Fibroblast of lung (primary cell): ENCODE measurements around the gene LINS1.

ENCODE experiments used
- EZH2 ChIP-seq: IDR thresholded peaks from 2 replicates; pipeline ENCODE4 v1.5.1; 2012; ENCODE audit warnings: low read length, control low read depth, mild to moderate bottlenecking; ENCODE audit errors: missing control alignments
- TF ChIP-seq, protein P1 (sequence below), 2 donors: IDR thresholded peaks in 1 of 2; conservative IDR thresholded peaks in 1 of 2; 1 replicate in 1 of 2; 2 replicates in 1 of 2; pipeline ENCODE4 v1.5.1; 2011 to 2012; ENCODE audit warnings: low read length in 2 of 2, control low read depth in 1 of 2, inconsistent platforms in 1 of 2, low read depth in 1 of 2, mild to moderate bottlenecking in 1 of 2

DNA sequence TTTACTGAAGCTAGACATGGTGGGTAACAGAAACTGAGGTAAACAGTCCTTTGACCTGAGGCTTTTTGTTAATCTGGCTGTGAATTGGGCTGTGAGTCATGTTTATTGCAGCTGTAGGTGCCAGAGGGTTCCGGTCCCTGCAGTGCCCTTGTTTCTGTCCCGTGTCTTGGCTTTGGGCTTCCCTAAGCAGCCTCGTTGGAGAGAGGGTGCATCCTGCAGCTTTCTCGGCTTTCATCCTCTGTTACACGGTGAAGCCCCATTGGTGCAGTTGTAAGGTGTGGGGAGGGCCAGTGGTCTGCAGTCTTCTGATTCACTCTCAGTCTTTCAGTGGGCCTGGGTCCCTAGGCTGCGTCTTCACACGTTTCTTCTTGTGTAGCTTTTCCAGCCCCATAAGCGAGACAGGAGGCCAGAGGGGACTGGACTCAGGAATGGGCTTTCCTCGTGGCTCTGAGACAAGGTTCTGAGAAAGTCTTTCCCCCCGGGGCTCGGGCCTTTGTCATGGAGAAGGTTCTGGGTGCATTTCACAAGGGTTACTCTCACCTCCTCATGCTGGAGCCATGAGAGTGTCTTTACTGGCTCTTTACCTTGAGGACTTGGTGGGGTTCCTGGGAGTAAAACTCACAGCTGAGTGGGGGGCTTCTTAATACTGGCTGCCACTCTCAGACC lies 33.6 kb upstream of the LINS1 start:
- TF ChIP-seq, protein P1, sequence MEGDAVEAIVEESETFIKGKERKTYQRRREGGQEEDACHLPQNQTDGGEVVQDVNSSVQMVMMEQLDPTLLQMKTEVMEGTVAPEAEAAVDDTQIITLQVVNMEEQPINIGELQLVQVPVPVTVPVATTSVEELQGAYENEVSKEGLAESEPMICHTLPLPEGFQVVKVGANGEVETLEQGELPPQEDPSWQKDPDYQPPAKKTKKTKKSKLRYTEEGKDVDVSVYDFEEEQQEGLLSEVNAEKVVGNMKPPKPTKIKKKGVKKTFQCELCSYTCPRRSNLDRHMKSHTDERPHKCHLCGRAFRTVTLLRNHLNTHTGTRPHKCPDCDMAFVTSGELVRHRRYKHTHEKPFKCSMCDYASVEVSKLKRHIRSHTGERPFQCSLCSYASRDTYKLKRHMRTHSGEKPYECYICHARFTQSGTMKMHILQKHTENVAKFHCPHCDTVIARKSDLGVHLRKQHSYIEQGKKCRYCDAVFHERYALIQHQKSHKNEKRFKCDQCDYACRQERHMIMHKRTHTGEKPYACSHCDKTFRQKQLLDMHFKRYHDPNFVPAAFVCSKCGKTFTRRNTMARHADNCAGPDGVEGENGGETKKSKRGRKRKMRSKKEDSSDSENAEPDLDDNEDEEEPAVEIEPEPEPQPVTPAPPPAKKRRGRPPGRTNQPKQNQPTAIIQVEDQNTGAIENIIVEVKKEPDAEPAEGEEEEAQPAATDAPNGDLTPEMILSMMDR (conservative IDR thresholded peaks at IDR 0.05 in 1 of 2, IDR thresholded peaks at IDR 0.05 in 1 of 2; ENCODE audit: low read depth in 1 of 2, low read length in 2 of 2): no peak
- TF ChIP-seq EZH2: no peak
